Activated T-cell treated with anti-CD3 and anti-CD28 coated beads, Interleukin-2, amount 50 U/mL, for 72 hours (primary cell): Measurements from ENCODE around the gene COL4A3. TPM values are rescaled to one million over a fixed set of nuclear protein-coding genes. Genes with fewer than 3 reads are reported as not detected.

Experiments used
- ATAC-seq, 2 donors: fragments of 150-1000 bp; cut with Tn5 transposase; replicated peaks in 1 of 2; 2 replicates each; pipeline ENCODE4 v1.10.0; 2021; ENCODE audit warnings: moderate library complexity in 2 of 2, mild to moderate bottlenecking in 1 of 2
- DNase-seq, 2 donors: peaks; one replicate each; pipeline ENCODE4 v3.0.0; 2021 to 2022; ENCODE audit warnings: mixed read lengths in 1 of 2
- H3K27ac Mint-ChIP-seq: one replicate; pipeline ENCODE4 v1.8.0; 2022; ENCODE audit warnings: mild to moderate bottlenecking, moderate library complexity, mixed read lengths
- H3K27me3 Mint-ChIP-seq: one replicate; pipeline ENCODE4 v1.8.0; 2022; ENCODE audit warnings: low read depth, mixed read lengths
- H3K36me3 Mint-ChIP-seq, 2 donors: one replicate each; pipeline ENCODE4 v1.8.0; 2022; ENCODE audit warnings: mixed read lengths in 2 of 2, mild to moderate bottlenecking in 1 of 2; ENCODE audit not compliant: insufficient read depth in 2 of 2
- H3K4me1 Mint-ChIP-seq: one replicate; pipeline ENCODE4 v1.8.0; 2022; ENCODE audit warnings: low read depth, mixed read lengths
- H3K4me3 Mint-ChIP-seq, 2 donors: one replicate each; pipeline ENCODE4 v1.8.0; 2022; ENCODE audit warnings: mild to moderate bottlenecking in 2 of 2, mixed read lengths in 2 of 2, moderate library complexity in 2 of 2
- H3K9me3 Mint-ChIP-seq, 2 donors: one replicate each; pipeline ENCODE4 v1.8.0; 2022; ENCODE audit warnings: mixed read lengths in 2 of 2
- total RNA-seq, 2 donors: library from RNA; stranded (reverse); gene quantifications; one replicate each; pipeline ENCODE4 v1.2.3, GENCODE V29; 2022

COL4A3 gene
- total RNA-seq, 2 donors from 2014 or later: 0.39 TPM; not detected in 1

- no peak overlapping the region for H3K27ac Mint-ChIP-seq
- no peaks in the 10 kb centered on the region for H3K27me3 Mint-ChIP-seq
- H3K4me3 Mint-ChIP-seq: no peak overlapping the region
- no peaks in the 10 kb centered on the region for H3K36me3 Mint-ChIP-seq
- no peaks in the 10 kb centered on the region for H3K9me3 Mint-ChIP-seq
- ATAC-seq (no peak), DNase-seq (no peak)
- H3K4me1 Mint-ChIP-seq: no peaks in the 10 kb centered on the region
Observed at GRCh38 chr2:227295806-227296205, 131.4 kb downstream of the COL4A3 start.

GRCh38 chr2:227296671-227297405 is 132.4 kb downstream of the COL4A3 start:
- H3K9me3 Mint-ChIP-seq: no peaks in the 10 kb centered on the region
- ATAC-seq (no peak), DNase-seq (no peak)
- no peaks in the 10 kb centered on the region for H3K36me3 Mint-ChIP-seq
- no peak overlapping the region for H3K27ac Mint-ChIP-seq
- no peak overlapping the region for H3K4me3 Mint-ChIP-seq
- no peaks in the 10 kb centered on the region for H3K27me3 Mint-ChIP-seq
- no peaks in the 10 kb centered on the region for H3K4me1 Mint-ChIP-seq

DNA sequence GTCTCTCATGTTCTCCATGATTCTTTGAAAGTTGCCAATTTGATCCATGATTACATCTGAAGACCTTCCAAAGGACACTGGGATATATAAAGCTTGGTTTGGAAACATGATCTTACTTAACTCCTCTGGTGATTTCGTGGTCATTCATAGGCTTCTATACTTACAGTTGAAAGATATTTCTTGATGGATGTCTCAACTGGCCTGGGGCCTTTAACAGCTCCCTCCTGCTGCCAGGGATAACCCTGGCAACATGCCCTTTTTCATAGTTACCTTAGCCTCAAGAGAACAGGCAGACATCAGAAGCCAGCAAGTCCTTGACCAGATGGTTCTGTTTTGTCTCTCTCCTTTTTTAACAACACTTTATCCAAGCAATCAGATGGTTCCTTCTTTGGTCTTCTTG is 137.1 kb downstream of the COL4A3 start:
- ATAC-seq (no peak), DNase-seq (no peak)
- H3K9me3 Mint-ChIP-seq: no peaks in the 10 kb centered on the region
- no peaks in the 10 kb centered on the region for H3K4me1 Mint-ChIP-seq
- no peak overlapping the region for H3K27ac Mint-ChIP-seq
- H3K36me3 Mint-ChIP-seq: no peaks in the 10 kb centered on the region
- no peaks in the 10 kb centered on the region for H3K27me3 Mint-ChIP-seq
- no peak overlapping the region for H3K4me3 Mint-ChIP-seq

DNA sequence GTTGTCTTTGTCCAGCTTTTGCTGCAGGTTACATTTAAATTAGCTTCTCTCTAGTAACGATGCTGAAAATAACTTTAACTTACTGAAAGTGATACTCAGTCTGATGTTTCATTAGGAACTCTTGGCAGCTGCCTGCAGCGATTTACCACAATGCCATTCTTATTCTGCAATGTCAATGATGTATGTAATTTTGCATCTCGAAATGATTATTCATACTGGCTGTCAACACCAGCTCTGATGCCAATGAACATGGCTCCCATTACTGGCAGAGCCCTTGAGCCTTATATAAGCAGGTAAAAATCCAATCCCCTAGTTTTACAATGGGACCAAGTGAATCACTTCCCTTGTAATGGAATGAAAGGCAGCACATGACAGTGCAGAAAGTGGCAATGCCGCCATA is 144.4 kb downstream of the COL4A3 start:
- Mint-ChIP-seq H3K27me3 (no peaks in the 10 kb centered on the region), H3K9me3 (no peaks in the 10 kb centered on the region)

DNA sequence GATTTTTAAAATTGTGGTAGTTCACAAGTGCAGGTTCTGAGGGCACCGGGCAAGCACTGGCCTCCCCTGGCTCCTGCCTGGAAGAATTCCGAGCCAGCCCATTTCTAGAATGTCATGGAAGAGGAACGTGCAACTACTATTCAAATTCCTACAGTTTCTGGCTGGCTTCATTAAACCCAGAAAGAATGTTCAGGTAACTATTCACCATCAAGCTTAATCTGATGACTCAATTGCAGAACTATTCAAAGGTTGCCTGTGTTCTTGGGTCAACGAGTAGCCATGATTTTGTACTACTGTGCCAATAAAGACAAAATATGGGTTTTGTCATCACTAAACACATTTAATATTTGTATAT is 146.3 kb downstream of the COL4A3 start:
- Mint-ChIP-seq H3K4me3 (no peak overlapping the region), H3K36me3 (no peaks in the 10 kb centered on the region), H3K9me3 (no peaks in the 10 kb centered on the region), H3K27ac (no peak overlapping the region), H3K4me1 (no peaks in the 10 kb centered on the region), H3K27me3 (no peaks in the 10 kb centered on the region)
- ATAC-seq (no peak), DNase-seq (no peak)

More for the DNA sequence above, 144.4 kb downstream of the COL4A3 start:
- DNase-seq (no peak), ATAC-seq (no peak)
- Mint-ChIP-seq H3K4me3 (no peak overlapping the region), H3K4me1 (no peaks in the 10 kb centered on the region), H3K27ac (no peak overlapping the region), H3K36me3 (no peaks in the 10 kb centered on the region)

DNA sequence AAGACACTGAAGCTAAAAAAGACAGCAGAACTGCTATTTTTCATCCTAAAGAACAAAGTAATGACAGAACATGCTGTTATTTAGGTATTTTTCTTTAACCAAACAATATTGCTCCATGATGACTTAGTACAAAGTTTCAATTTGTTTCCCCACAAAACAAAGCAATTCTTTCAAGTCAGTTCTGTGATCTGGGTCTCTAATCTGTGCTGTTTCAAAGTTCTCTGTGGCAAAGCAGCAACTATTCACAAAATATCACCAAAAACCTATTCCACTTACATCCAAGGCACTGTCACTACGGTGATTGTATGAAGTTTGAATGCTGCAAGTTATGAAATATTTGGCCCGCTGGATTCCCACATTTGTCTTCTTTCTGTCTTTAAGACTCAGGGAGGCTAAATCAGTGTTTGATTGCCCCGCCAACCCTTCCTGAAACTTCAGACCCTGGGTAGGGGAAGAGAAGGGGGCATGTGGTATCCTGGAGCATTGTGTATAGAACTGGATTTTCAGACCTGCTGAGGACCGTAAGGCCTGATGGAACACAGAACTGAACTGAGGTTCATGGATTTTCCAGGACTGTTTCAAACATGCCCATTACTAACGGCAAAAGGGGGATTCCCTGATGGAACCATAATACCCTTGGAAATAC is 147.6 kb downstream of the COL4A3 start:
- Mint-ChIP-seq H3K4me1 (no peaks in the 10 kb centered on the region), H3K9me3 (peaks cover 0 to 2% of the 10 kb centered on the region in 2 donors), H3K36me3 (no peaks in the 10 kb centered on the region), H3K4me3 (no peak overlapping the region), H3K27me3 (peaks cover 3% of the 10 kb centered on the region), H3K27ac (no peak overlapping the region)
- ATAC-seq (no peak), DNase-seq (no peak)

GRCh38 chr2:227312579-227312978 is 148.2 kb downstream of the COL4A3 start:
- peaks cover 0 to under 1% of the 10 kb centered on the region in 2 donors for H3K36me3 Mint-ChIP-seq
- no peak overlapping the region for H3K4me3 Mint-ChIP-seq
- no peak for DNase-seq
- no peak for ATAC-seq
- H3K27ac Mint-ChIP-seq: no peak overlapping the region
- H3K9me3 Mint-ChIP-seq: peaks cover under 1 to 4% of the 10 kb centered on the region in 2 donors
- H3K4me1 Mint-ChIP-seq: no peaks in the 10 kb centered on the region
- H3K27me3 Mint-ChIP-seq: peaks cover 7% of the 10 kb centered on the region

GRCh38 chr2:227313310-227313709 is 148.9 kb downstream of the COL4A3 start:
- H3K4me1 Mint-ChIP-seq: no peaks in the 10 kb centered on the region
- no peak for DNase-seq
- no peak overlapping the region for H3K27ac Mint-ChIP-seq
- peaks cover 0 to 1% of the 10 kb centered on the region in 2 donors for H3K36me3 Mint-ChIP-seq
- H3K27me3 Mint-ChIP-seq: peaks cover 7% of the 10 kb centered on the region
- H3K9me3 Mint-ChIP-seq: peaks cover 5 to 6% of the 10 kb centered on the region in 2 donors
- no peak for ATAC-seq
- H3K4me3 Mint-ChIP-seq: no peak overlapping the region

DNA sequence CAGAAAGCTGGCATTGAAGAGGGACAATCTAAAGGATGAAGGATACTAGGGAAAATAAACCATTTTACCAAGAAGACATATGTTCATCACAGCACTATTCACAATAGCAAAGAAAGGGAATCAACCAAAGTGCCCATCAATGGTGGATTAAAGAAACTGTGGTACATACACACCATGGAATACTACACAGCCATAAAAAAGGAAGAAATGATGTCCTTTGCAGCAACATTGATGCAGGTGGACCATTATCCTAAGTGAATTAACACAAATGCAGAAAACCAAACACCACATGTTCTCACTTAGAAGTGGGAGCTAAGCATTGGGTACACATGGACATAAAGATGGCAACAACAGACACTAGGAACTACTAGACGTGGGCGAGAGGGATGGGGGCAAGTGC is 153.4 kb downstream of the COL4A3 start:
- ATAC-seq: no peak
- no peak overlapping the region for H3K27ac Mint-ChIP-seq
- no peak overlapping the region for H3K4me3 Mint-ChIP-seq
- peaks cover 2% of the 10 kb centered on the region for H3K4me1 Mint-ChIP-seq
- DNase-seq: no peak
- peaks cover 5 to 10% of the 10 kb centered on the region in 2 donors for H3K9me3 Mint-ChIP-seq
- H3K36me3 Mint-ChIP-seq: peaks cover 0 to 5% of the 10 kb centered on the region in 2 donors
- H3K27me3 Mint-ChIP-seq: peaks cover 15% of the 10 kb centered on the region

DNA sequence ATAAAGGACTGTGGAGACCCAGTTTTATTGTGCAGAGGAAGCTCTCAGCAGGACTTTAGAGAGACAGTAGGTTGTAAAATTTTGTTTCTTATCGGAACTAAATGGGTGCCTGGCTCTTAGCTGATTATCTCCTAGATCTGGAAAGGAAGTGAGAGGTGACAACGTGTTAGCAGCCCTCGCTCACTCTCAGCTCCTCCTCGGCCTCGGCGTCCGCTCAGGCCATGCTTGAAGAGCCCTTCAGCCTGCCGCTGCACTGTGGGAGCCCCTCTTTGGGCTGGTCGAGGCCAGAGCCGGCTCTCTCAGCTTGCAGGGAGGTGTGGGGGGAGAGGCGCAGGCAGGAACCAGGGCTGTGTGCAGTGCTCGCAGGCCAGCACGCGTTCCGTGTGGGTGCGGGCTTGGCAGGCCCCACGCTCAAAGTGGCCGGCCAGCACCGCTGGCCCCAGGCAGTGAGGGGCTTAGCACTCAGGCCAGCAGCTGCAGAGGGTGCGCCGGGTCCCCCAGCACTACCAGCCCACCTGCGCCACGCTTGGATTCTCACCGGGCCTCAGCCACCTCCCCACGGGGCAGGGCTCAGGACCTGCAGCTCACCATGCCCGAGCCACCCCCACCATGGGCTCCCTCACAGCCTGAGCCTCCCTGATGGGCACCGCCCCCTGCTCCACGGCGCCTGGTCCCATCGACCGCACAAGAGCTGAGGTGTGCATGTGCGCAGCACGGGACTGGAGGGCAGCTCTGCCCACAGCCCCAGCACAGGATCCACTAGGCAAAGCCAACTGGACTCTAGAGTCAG is 156.1 kb downstream of the COL4A3 start:
- no peak overlapping the region for H3K27ac Mint-ChIP-seq
- H3K9me3 Mint-ChIP-seq: peaks cover 5 to 10% of the 10 kb centered on the region in 2 donors
- H3K36me3 Mint-ChIP-seq: peaks cover 0 to 9% of the 10 kb centered on the region in 2 donors
- H3K4me3 Mint-ChIP-seq: no peak overlapping the region
- DNase-seq: no peak
- H3K27me3 Mint-ChIP-seq: peaks cover 19% of the 10 kb centered on the region
- peaks cover 22% of the 10 kb centered on the region for H3K4me1 Mint-ChIP-seq
- ATAC-seq: no peak

DNA sequence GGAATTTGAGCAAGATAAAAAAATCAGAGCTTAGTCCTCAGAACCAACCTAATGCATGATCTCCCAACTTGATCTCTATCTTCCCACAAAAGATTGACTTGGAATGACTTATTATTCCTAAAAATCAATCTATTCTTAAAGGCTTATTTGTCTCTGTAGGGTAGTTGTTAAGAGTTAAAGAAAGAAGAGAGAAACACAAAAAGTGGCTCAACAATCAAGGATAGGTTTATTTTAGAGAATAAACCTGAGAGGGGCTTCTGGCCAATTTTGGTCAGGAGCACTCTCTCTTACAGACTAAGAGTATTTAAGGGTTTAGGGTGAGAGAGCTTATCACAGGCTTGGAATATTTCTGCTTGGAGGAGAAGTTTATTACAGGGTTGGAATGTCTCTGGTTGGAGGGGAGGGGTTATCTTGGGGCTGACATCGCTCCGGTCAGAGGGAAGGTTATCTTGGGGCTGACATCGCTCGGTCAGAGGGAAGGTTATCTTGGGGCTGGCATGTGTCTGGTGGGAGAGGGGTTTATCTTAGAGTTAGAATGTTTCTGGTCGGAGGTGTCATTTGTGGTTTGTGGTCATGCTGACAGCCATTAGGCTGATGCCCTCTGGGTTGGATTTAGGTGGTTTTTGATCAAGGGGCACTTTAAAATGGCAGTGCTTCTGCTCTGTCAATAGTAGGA is 158.2 kb downstream of the COL4A3 start:
- ATAC-seq: no peak
- peaks cover 42% of the 10 kb centered on the region for H3K4me1 Mint-ChIP-seq
- no peak for DNase-seq
- H3K4me3 Mint-ChIP-seq: no peak overlapping the region
- no peak overlapping the region for H3K27ac Mint-ChIP-seq
- peaks cover 0 to 8% of the 10 kb centered on the region in 2 donors for H3K36me3 Mint-ChIP-seq
- peaks cover 0 to 8% of the 10 kb centered on the region in 2 donors for H3K9me3 Mint-ChIP-seq
- peaks cover 12% of the 10 kb centered on the region for H3K27me3 Mint-ChIP-seq

DNA sequence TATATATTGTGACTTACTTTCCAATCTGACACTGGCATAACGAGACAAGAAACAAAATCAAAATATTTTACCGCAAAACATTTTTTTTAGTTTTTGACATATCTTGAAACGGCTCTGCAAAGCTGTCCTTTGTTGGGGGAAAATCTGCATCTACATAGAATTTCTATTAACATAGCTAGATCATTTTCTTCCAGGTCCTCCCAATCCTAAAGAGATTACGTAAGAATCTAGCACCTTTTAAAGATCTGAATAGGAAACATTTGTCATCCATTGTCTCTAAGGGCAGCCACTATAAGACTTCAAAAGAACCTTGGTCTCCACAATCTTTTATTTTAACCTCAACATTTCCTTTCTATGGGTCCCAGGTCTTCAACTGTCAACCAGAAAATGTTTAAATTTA is 159.4 kb downstream of the COL4A3 start:
- ATAC-seq: no peak
- H3K4me1 Mint-ChIP-seq: peaks cover 51% of the 10 kb centered on the region
- peaks cover 0 to 8% of the 10 kb centered on the region in 2 donors for H3K36me3 Mint-ChIP-seq
- peak overlapping the region; percentile 93 to 96 for H3K4me3 Mint-ChIP-seq
- no peak overlapping the region for H3K27ac Mint-ChIP-seq
- peaks cover 12% of the 10 kb centered on the region for H3K27me3 Mint-ChIP-seq
- H3K9me3 Mint-ChIP-seq: peaks cover 0 to 3% of the 10 kb centered on the region in 2 donors
- no peak for DNase-seq

DNA sequence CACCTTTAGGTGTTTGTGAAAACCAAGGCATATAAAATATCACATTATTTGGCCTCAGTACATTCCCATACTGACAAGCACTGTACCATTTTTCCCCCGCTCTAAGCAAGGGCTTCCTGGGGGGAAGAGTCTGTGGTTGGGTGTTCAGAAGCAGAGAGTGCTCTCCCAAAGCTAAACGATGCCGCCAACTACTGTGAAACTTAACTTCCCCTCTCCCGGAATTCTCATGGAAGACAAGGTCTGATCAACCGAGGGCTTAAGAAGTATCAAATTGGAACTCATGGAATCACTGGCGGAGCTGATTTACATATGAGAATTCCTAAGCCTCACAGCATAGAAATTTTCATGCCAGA is 160.2 kb downstream of the COL4A3 start:
- Mint-ChIP-seq H3K9me3 (peaks cover 0 to 3% of the 10 kb centered on the region in 2 donors), H3K27me3 (peaks cover 12% of the 10 kb centered on the region), H3K4me1 (peaks cover 52% of the 10 kb centered on the region), H3K4me3 (peak overlapping the region; percentile 93 to 96), H3K27ac (peak overlapping the region; percentile 86), H3K36me3 (peaks cover 0 to 8% of the 10 kb centered on the region in 2 donors)
- ATAC-seq: peak in 1 of 2 donors; percentile 16
- DNase-seq: peak in 1 of 2 donors; percentile 12
